ENCODE data around the gene SDHB.
"Not testable (repeated sequence)": the region's sequence is repeated elsewhere in the genome, so short reads cannot be mapped to it uniquely, and the experiment has no call there.

The SDHB gene

GRCh38 chr1:17066361-17067068 is 12.7 kb upstream of the SDHB start:
- TF ChIP-seq, protein P1, sequence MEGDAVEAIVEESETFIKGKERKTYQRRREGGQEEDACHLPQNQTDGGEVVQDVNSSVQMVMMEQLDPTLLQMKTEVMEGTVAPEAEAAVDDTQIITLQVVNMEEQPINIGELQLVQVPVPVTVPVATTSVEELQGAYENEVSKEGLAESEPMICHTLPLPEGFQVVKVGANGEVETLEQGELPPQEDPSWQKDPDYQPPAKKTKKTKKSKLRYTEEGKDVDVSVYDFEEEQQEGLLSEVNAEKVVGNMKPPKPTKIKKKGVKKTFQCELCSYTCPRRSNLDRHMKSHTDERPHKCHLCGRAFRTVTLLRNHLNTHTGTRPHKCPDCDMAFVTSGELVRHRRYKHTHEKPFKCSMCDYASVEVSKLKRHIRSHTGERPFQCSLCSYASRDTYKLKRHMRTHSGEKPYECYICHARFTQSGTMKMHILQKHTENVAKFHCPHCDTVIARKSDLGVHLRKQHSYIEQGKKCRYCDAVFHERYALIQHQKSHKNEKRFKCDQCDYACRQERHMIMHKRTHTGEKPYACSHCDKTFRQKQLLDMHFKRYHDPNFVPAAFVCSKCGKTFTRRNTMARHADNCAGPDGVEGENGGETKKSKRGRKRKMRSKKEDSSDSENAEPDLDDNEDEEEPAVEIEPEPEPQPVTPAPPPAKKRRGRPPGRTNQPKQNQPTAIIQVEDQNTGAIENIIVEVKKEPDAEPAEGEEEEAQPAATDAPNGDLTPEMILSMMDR (IDR thresholded peaks at IDR 0.05; ENCODE audit: low read depth, low read length), result no peak
- H3K27me3 ChIP-seq, result no peaks in the 10 kb centered on the region

GRCh38 chr1:17065666-17066065 is 11.8 kb upstream of the SDHB start:
- Histone ChIP-seq H3K27me3 (no peaks in the 10 kb centered on the region), H3K36me3 (no peaks in the 10 kb centered on the region), H3K4me1 (no peaks in the 10 kb centered on the region), H3K4me3 (ENCODE audit: low read depth, low read length) (no peak overlapping the region), H3K9me3 (no peaks in the 10 kb centered on the region)
- no peak for DNase-seq
- TF ChIP-seq, protein P1 (IDR thresholded peaks at IDR 0.05; ENCODE audit: low read depth, low read length), result no peak

More at GRCh38 chr1:17066361-17067068, 12.7 kb upstream of the SDHB start:
- DNase-seq, result no peak
- no peaks in the 10 kb centered on the region for H3K36me3 ChIP-seq
- H3K9me3 ChIP-seq, result no peaks in the 10 kb centered on the region
- H3K4me3 ChIP-seq (ENCODE audit: low read depth, low read length), result no peak overlapping the region
- H3K4me1 ChIP-seq, result no peaks in the 10 kb centered on the region

GRCh38 chr1:17062751-17063150 is 8.9 kb upstream of the SDHB start:
- not testable (repeated sequence) for H3K36me3 ChIP-seq; H3K9me3 ChIP-seq; H3K4me3 ChIP-seq (ENCODE audit: low read depth, low read length); H3K4me1 ChIP-seq; H3K27me3 ChIP-seq; DNase-seq

DNA sequence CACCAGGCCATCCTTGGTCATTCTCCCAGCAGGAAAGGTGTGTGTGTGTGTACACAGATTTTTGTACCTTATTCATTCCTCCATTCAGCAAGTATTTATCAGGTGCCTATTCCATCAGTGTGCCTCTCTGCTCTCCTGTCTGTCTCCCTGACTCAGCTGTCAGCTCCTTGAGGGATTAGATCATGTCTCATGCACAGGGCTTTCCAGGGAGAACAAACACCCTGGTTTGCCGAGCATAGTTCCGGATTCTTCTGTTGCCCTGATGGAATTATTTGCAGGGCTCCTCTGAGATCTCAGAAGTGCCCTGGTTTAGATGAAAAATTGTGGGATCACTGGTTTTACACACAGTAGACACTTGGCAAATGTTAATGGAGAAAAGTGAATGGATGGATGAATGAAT is 8.1 kb upstream of the SDHB start:
- H3K4me3 ChIP-seq (ENCODE audit: low read depth, low read length), result no peak overlapping the region
- no peaks in the 10 kb centered on the region for H3K4me1 ChIP-seq
- no peaks in the 10 kb centered on the region for H3K9me3 ChIP-seq
- no peaks in the 10 kb centered on the region for H3K27me3 ChIP-seq
- no peak for DNase-seq
- TF ChIP-seq, protein P1 (IDR thresholded peaks at IDR 0.05; ENCODE audit: low read depth, low read length), result no peak
- H3K36me3 ChIP-seq, result no peaks in the 10 kb centered on the region

- TF ChIP-seq, protein P1 (IDR thresholded peaks at IDR 0.05; ENCODE audit: low read depth, low read length), result no peak
- DNase-seq, result no peak
- no peaks in the 10 kb centered on the region for H3K4me1 ChIP-seq
Measured at GRCh38 chr1:17061486-17061885, 7.7 kb upstream of the SDHB start.

GRCh38 chr1:17060306-17060749 is 6.5 kb upstream of the SDHB start:
- Histone ChIP-seq H3K4me3 (ENCODE audit: low read depth, low read length) (no peak overlapping the region), H3K4me1 (no peaks in the 10 kb centered on the region), H3K9me3 (no peaks in the 10 kb centered on the region), H3K27me3 (no peaks in the 10 kb centered on the region), H3K36me3 (no peaks in the 10 kb centered on the region)
- TF ChIP-seq, protein P1 (IDR thresholded peaks at IDR 0.05; ENCODE audit: low read depth, low read length), result no peak
- no peak for DNase-seq

More at GRCh38 chr1:17061486-17061885, 7.7 kb upstream of the SDHB start:
- Histone ChIP-seq H3K4me3 (ENCODE audit: low read depth, low read length) (no peak overlapping the region), H3K27me3 (no peaks in the 10 kb centered on the region), H3K9me3 (no peaks in the 10 kb centered on the region), H3K36me3 (no peaks in the 10 kb centered on the region)

All from BE2C (cell line).